DOHH2 (cell line): ENCODE results near the gene C3orf22.

Experiments used
- EZH2phosphoT487 ChIP-seq: fragments of 200-600 bp; sonication (generic); IDR thresholded peaks from 2 replicates; pipeline ENCODE4 v1.6.1; 2017; ENCODE audit warnings: borderline replicate concordance, mild to moderate bottlenecking, antibody characterized with exemption, low read length, moderate library complexity, mixed read lengths
- TF ChIP-seq, protein P1 (sequence below): fragments of 200-600 bp; sonication (generic); IDR thresholded peaks from one replicate; pipeline ENCODE4 v1.5.1; 2014; ENCODE audit warnings: antibody characterized with exemption, mild to moderate bottlenecking, low read depth, low read length; ENCODE audit not compliant: poor library complexity, severe bottlenecking

DNA sequence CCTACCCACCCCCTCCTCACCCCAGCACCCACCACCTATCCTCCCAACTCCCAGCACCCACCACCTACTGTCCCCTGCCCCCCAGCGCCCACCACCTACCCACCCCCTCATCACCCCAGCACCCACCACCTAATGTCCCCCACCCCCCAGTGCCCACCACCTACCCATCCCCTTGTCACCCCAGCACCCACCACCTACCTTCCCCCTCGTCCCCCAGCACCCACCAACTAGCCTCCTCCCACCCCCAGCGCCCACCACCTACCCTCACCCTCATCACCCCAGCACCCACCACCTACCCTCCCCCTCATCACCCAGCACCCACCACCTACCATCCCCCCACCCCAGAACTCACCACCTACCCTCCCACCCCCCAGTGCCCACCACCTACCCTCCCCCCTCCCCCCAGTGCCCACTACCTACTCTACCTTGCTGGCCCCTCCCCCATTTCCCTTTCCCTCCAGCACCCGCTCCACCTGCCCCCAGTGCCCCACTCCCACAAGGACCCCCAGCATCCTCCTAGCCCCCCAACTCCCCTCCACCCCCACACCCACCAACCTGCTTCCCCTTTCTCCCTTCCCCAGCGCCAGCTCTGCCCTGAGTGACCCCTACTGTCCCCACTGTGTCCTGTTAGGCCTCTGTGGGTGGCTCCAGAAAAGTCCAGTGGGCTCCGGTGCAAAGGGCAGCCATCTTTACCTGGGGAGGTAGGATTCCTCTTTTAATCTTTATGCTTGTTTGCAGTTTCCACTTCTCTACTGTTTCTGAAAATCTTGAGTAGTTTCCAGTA is 42.4 kb downstream of the C3orf22 start:
- TF ChIP-seq, protein P1, sequence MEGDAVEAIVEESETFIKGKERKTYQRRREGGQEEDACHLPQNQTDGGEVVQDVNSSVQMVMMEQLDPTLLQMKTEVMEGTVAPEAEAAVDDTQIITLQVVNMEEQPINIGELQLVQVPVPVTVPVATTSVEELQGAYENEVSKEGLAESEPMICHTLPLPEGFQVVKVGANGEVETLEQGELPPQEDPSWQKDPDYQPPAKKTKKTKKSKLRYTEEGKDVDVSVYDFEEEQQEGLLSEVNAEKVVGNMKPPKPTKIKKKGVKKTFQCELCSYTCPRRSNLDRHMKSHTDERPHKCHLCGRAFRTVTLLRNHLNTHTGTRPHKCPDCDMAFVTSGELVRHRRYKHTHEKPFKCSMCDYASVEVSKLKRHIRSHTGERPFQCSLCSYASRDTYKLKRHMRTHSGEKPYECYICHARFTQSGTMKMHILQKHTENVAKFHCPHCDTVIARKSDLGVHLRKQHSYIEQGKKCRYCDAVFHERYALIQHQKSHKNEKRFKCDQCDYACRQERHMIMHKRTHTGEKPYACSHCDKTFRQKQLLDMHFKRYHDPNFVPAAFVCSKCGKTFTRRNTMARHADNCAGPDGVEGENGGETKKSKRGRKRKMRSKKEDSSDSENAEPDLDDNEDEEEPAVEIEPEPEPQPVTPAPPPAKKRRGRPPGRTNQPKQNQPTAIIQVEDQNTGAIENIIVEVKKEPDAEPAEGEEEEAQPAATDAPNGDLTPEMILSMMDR = no peak
- no peak for TF ChIP-seq EZH2phosphoT487
